ENCODE results near the gene ATP1A2.

GRCh38 chr1:160133990-160134770 lies 18.6 kb downstream of the ATP1A2 start:
- TF ChIP-seq CTCF (IDR thresholded peaks at IDR 0.05; ENCODE audit: low read length) (no peak), EZH2 (IDR thresholded peaks at IDR 0.05; ENCODE audit: borderline replicate concordance, low read length) (no peak)
